Endothelial cell of umbilical vein (primary cell): ENCODE data around the gene SLC38A8. TPM values are rescaled to one million over a fixed set of nuclear protein-coding genes. Genes with fewer than 3 reads are reported as not detected.

Source experiments
- BruUV-seq: library from RNA; stranded (reverse); fragments of 400-500 nt; replicated peaks from 2 replicates; lab custom pipeline; 2021; lab: Mats Ljungman, UMichigan
- CTCF ChIA-PET: fragments of 300-600, 350-600 bp; sonication (Branson Sonifier 250); formaldehyde crosslinking; loops from one replicate; lab custom pipeline; 2021; ENCODE audit warnings: antibody characterized with exemption, inconsistent platforms; lab: Charles Lee
- POLR2A ChIA-PET: fragments of 300-600, 350-600 bp; sonication (Branson Sonifier 250); formaldehyde crosslinking; loops from one replicate; lab custom pipeline; 2021; ENCODE audit warnings: antibody characterized with exemption, inconsistent platforms; lab: Charles Lee
- DNase-seq: peaks from one replicate; pipeline ENCODE4 v3.0.0-alpha.2; 2011; ENCODE audit warnings: low read depth, low spot score
- FAIRE-seq: peaks from 2 replicates; lab custom pipeline; 2011; peaks lifted over from hg19 to GRCh38; lab: Jason Lieb, UNC
- H2AFZ ChIP-seq: 2 replicates; pipeline ENCODE4 v1.6.0; 2012; ENCODE audit warnings: low read depth, low read length, control low read depth, inconsistent platforms
- H3K27ac ChIP-seq: 2 replicates; pipeline ENCODE4 v1.5.1; 2011; ENCODE audit warnings: low read depth, mild to moderate bottlenecking, control low read depth, low read length, moderate library complexity; ENCODE audit not compliant: insufficient read depth
- H3K27me3 ChIP-seq, 2 experiments: 2 replicates each; pipeline versions ENCODE4 v1.6.0 to v1.6.1; 2011; ENCODE audit warnings: low read length in 2 of 2, mixed read lengths in 1 of 2; ENCODE audit not compliant: control insufficient read depth in 2 of 2, insufficient read depth in 2 of 2
- H3K36me3 ChIP-seq, 2 experiments: 2 replicates in 1 of 2; 3 replicates in 1 of 2; pipeline ENCODE4 v1.5.1; 2011; ENCODE audit warnings: low read length in 2 of 2, mild to moderate bottlenecking in 1 of 2, moderate library complexity in 1 of 2; ENCODE audit not compliant: control insufficient read depth in 2 of 2, insufficient read depth in 2 of 2; ENCODE audit errors: extremely low read depth in 1 of 2
- H3K4me1 ChIP-seq: 3 replicates; pipeline ENCODE4 v1.5.1; 2011; ENCODE audit warnings: mild to moderate bottlenecking, low read length; ENCODE audit not compliant: control insufficient read depth, insufficient read depth; ENCODE audit errors: extremely low read depth
- H3K4me2 ChIP-seq: 2 replicates; pipeline ENCODE4 v1.6.1; 2011; ENCODE audit warnings: low read length, control low read depth, mixed read lengths; ENCODE audit not compliant: insufficient read depth
- H3K4me3 ChIP-seq, 3 experiments: fragments of 200-600 bp in 1 of 3; sonication (generic), shearing (Covaris generic) in 1 of 3; replicated peaks in 1 of 3; 2 replicates each; pipeline ENCODE4 v1.5.1; 2011 to 2016; ENCODE audit warnings: control low read depth in 3 of 3, low read length in 3 of 3, mild to moderate bottlenecking in 2 of 3, inconsistent platforms in 1 of 3, low read depth in 1 of 3, moderate library complexity in 1 of 3; ENCODE audit not compliant: insufficient read depth in 1 of 3
- H3K79me2 ChIP-seq: 2 replicates; pipeline ENCODE4 v1.6.0; 2012; ENCODE audit warnings: low read length, inconsistent platforms; ENCODE audit not compliant: control insufficient read depth, insufficient read depth
- H3K9ac ChIP-seq: replicated peaks from 2 replicates; pipeline ENCODE3; 2011; ENCODE audit warnings: low read length, control low read depth; ENCODE audit not compliant: insufficient read depth; ENCODE audit errors: extremely low read depth
- H3K9me1 ChIP-seq: replicated peaks from 3 replicates; pipeline ENCODE4 v1.6.0; 2011; ENCODE audit warnings: mild to moderate bottlenecking, low read length; ENCODE audit not compliant: control insufficient read depth, insufficient read depth; ENCODE audit errors: extremely low read depth
- H3K9me3 ChIP-seq: replicated peaks from 2 replicates; pipeline ENCODE4 v1.5.1; 2012; ENCODE audit warnings: low read length, inconsistent platforms; ENCODE audit not compliant: control insufficient read depth, insufficient read depth
- H4K20me1 ChIP-seq: replicated peaks from 2 replicates; pipeline ENCODE3; 2011; ENCODE audit warnings: mild to moderate bottlenecking, low read length; ENCODE audit not compliant: control insufficient read depth, insufficient read depth; ENCODE audit errors: extremely low read depth
- CTCF ChIP-seq, 2 donors: IDR thresholded peaks; 1 replicate in 1 of 2; 2 replicates in 1 of 2; pipeline ENCODE4 v1.5.1; 2011; ENCODE audit warnings: low read length in 2 of 2, mild to moderate bottlenecking in 2 of 2, moderate library complexity in 2 of 2, control low read depth in 1 of 2, inconsistent platforms in 1 of 2, low read depth in 1 of 2; ENCODE audit not compliant: insufficient read depth in 1 of 2; ENCODE audit errors: extremely low read depth in 1 of 2
- EZH2 ChIP-seq: IDR thresholded peaks from 2 replicates; pipeline ENCODE4 v1.6.1; 2012; ENCODE audit warnings: borderline replicate concordance, low read depth, mild to moderate bottlenecking, moderate library complexity, low read length, inconsistent platforms; ENCODE audit not compliant: severe bottlenecking
- GATA2 ChIP-seq: IDR thresholded peaks from 2 replicates; pipeline ENCODE4 v1.7.0; 2011; ENCODE audit warnings: low read depth, mild to moderate bottlenecking, moderate library complexity, mixed read lengths, low read length; ENCODE audit not compliant: insufficient read length, insufficient read depth
- MAX ChIP-seq: IDR thresholded peaks from 2 replicates; pipeline ENCODE4 v1.6.1; 2011; ENCODE audit not compliant: insufficient read depth, insufficient read length
- MYC ChIP-seq: IDR thresholded peaks from one replicate; pipeline ENCODE4 v1.6.1; 2011; ENCODE audit warnings: mild to moderate bottlenecking, low read depth, low read length
- POLR2A ChIP-seq: IDR thresholded peaks from 2 replicates; pipeline ENCODE4 v1.6.1; 2012; ENCODE audit warnings: low read depth, mild to moderate bottlenecking, control low read depth, low read length
- dilution Hi-C: fragments of 300-500 bp; cut with MboI; formaldehyde crosslinking; loops from one replicate; pipeline ENCODE4 v1.15.0; 2019; ENCODE audit warnings: low sequenced_read_pairs; ENCODE audit not compliant: extremely low pct_ligation_motif_present
- intact Hi-C: fragments of 100-400 bp; cut with micrococcal nuclease; formaldehyde crosslinking; loops from one replicate; pipeline ENCODE4 v1.10.0; 2022
- polyA plus RNA-seq, 4 experiments: library from polyadenylated mRNA; depleted of rRNA in 3 of 4; stranded (reverse) in 3 of 4; unstranded in 1 of 4; fragments of >200 nt; gene quantifications; 2 replicates each; pipeline versions ENCODE4 v1.2.1 to v1.2.3, GENCODE V29; 2011 to 2012; ENCODE audit warnings: missing spikeins in 1 of 4
- total RNA-seq: library from RNA; stranded (reverse); gene quantifications from 2 replicates; pipeline ENCODE4 v1.2.3, GENCODE V29; 2021

The SLC38A8 gene
- total and polyA plus RNA-seq, 2 donors (not counting 3 experiments of a cell fraction or from before 2014, with no cell fraction given) = not detected

- H2AFZ ChIP-seq = no peak overlapping the region
- H3K79me2 ChIP-seq = no peaks in the 10 kb centered on the region
- H3K27ac ChIP-seq = no peak overlapping the region
- FAIRE-seq (no peak), DNase-seq (no peak)
- TF ChIP-seq EZH2 = no peak
- TF ChIP-seq MYC = no peak
- CTCF ChIA-PET = interaction anchor here (1.2 kb wide), 1 partner anchor 10 kb away, joined by 5 read pairs; the partner anchor contains the start of gene OSGIN1
- peaks cover 4 to 6% of the 10 kb centered on the region in 2 experiments for H3K36me3 ChIP-seq
- no TSS peak for BruUV-seq
- H3K9me1 ChIP-seq = no peaks in the 10 kb centered on the region
- no peaks in the 10 kb centered on the region for H3K4me1 ChIP-seq
- no peak overlapping the region for H3K9ac ChIP-seq
- H4K20me1 ChIP-seq = no peaks in the 10 kb centered on the region
- H3K4me3 ChIP-seq = no peak overlapping the region
- dilution Hi-C loops (no loop called here), intact Hi-C loops (no loop called here)
- no peaks in the 10 kb centered on the region for H3K9me3 ChIP-seq
- POLR2A ChIA-PET = no interaction called here
- no peaks in the 10 kb centered on the region for H3K27me3 ChIP-seq
- no peak overlapping the region for H3K4me2 ChIP-seq
Observed at GRCh38 chr16:83963277-83964119, 79.1 kb downstream of the SLC38A8 start.

GRCh38 chr16:83961591-83961990 is 81.0 kb downstream of the SLC38A8 start:
- intact Hi-C loops (no loop called here), dilution Hi-C loops (no loop called here)
- no peaks in the 10 kb centered on the region for H3K9me3 ChIP-seq
- no peaks in the 10 kb centered on the region for H4K20me1 ChIP-seq
- no peak overlapping the region for H3K27ac ChIP-seq
- peaks cover 4 to 6% of the 10 kb centered on the region in 2 experiments for H3K36me3 ChIP-seq
- no peak overlapping the region for H3K4me3 ChIP-seq
- TF ChIP-seq MYC (no peak), POLR2A (no peak), EZH2 (no peak), MAX (no peak), GATA2 (no peak), CTCF (IDR thresholded peaks at IDR 0.05; ENCODE audit: extremely low read depth in 1 of 2, insufficient read depth in 1 of 2, low read depth in 1 of 2, low read length in 2 of 2) (no peak)
- DNase-seq = no peak
- no peak overlapping the region for H3K9ac ChIP-seq
- POLR2A ChIA-PET = no interaction called here
- H3K79me2 ChIP-seq = no peaks in the 10 kb centered on the region
- H3K27me3 ChIP-seq = no peaks in the 10 kb centered on the region
- CTCF ChIA-PET = interaction anchor here (0.8 kb wide), 1 partner anchor 104 kb away, joined by 3 read pairs; no protein-coding TSS in a partner anchor
- H2AFZ ChIP-seq = no peak overlapping the region
- no TSS peak for BruUV-seq
- no peaks in the 10 kb centered on the region for H3K9me1 ChIP-seq
- no peaks in the 10 kb centered on the region for H3K4me1 ChIP-seq
- no peak for FAIRE-seq
- H3K4me2 ChIP-seq = no peak overlapping the region
